ENCODE measurements around the gene ALLC.
"Not testable (repeated sequence)": the region's sequence is repeated elsewhere in the genome, so short reads cannot be mapped to it uniquely, and the experiment has no call there.

The ALLC gene

GRCh38 chr2:3657881-3658280, at the start of gene ALLC:
Gene ALLC (plus strand): TSS chr2:3658200. CDS start chr2:3671158, 12,958 bp downstream.
- DNase-seq (ENCODE audit: low read depth in 1 of 2, low spot score in 1 of 2), result no peak
- TF ChIP-seq JUND (IDR thresholded peaks at IDR 0.05; ENCODE audit: low read depth), result no peak
- in situ Hi-C loops (cut with HindIII; ENCODE audit: low pct_unique_long_range_greater_than_20kb, low sequenced_read_pairs), result no loop called here

- no peak for DNase-seq (ENCODE audit: low read depth in 1 of 2, low spot score in 1 of 2)
- in situ Hi-C loops (cut with HindIII; ENCODE audit: low pct_unique_long_range_greater_than_20kb, low sequenced_read_pairs), result no loop called here
- TF ChIP-seq JUND (IDR thresholded peaks at IDR 0.05; ENCODE audit: low read depth), result no peak
Measured at GRCh38 chr2:3608373-3609278, 49.4 kb upstream of the ALLC start.

GRCh38 chr2:3609279-3609673, 48.7 kb upstream of the ALLC start:
- in situ Hi-C loops (cut with HindIII; ENCODE audit: low pct_unique_long_range_greater_than_20kb, low sequenced_read_pairs); DNase-seq (ENCODE audit: low read depth in 1 of 2, low spot score in 1 of 2): not testable (repeated sequence)

DNA sequence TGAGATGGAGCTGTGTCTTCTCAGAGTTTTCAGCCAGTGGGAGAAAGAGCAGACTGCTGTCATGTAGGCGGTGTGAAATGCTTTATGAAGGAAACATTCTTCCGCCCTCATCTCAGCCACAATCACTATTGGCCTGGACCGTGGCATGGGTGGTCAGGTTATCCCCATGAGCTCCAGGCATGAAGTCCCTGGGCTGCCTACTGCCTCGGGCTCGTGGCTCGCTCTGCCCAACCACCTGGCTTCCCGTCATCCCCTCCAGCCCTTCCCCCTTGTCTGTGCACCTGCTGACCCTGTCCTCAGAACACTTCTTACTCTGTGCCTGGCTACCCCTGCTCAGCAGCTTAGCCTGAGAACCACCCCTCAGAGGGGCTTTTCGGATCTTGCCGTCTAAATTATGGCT, 47.6 kb upstream of the ALLC start:
- DNase-seq (ENCODE audit: low read depth in 1 of 2, low spot score in 1 of 2), result no peak
- in situ Hi-C loops (cut with HindIII; ENCODE audit: low pct_unique_long_range_greater_than_20kb, low sequenced_read_pairs), result no loop called here
- no peak for TF ChIP-seq JUND (IDR thresholded peaks at IDR 0.05; ENCODE audit: low read depth)

DNA sequence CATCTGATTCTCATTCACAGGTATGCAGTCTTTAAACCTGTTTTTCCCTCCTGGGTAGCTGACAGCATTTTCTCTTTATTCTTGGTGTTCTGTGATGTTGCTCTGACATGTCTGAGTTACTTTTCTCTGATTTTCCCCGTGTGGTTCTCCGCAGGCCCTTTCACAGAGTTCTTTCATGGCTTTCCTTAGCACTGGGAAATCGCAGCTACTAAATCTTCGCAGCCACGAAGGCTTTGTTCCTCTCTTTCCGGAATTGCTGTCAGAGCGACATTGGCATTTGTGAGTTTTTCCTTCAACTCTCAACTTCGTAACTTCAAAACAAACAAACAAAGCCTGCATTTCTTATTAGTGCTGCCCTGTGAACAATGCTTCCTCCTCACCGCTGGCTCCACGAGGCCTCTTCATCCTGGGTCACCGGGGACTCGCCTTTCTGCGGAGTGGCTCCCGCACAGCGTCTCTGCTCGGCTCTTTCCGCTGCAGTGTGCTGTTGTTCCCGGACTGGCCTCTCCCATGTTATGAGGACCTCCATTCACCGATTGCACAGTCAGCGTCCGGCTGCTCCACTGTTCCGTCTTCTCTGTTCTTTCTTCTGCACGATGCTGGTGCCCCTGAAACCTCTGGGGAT, 47.0 kb upstream of the ALLC start:
- in situ Hi-C loops (cut with HindIII; ENCODE audit: low pct_unique_long_range_greater_than_20kb, low sequenced_read_pairs), result no loop called here
- DNase-seq (ENCODE audit: low read depth in 1 of 2, low spot score in 1 of 2), result no peak
- no peak for TF ChIP-seq JUND (IDR thresholded peaks at IDR 0.05; ENCODE audit: low read depth)

- in situ Hi-C loops (cut with HindIII; ENCODE audit: low pct_unique_long_range_greater_than_20kb, low sequenced_read_pairs), result no loop called here
Measured at GRCh38 chr2:3611589-3611988, 46.4 kb upstream of the ALLC start.

GRCh38 chr2:3612639-3613523, 45.1 kb upstream of the ALLC start:
- DNase-seq (ENCODE audit: low read depth in 1 of 2, low spot score in 1 of 2), result no peak
- in situ Hi-C loops (cut with HindIII; ENCODE audit: low pct_unique_long_range_greater_than_20kb, low sequenced_read_pairs), result no loop called here
- no peak for TF ChIP-seq JUND (IDR thresholded peaks at IDR 0.05; ENCODE audit: low read depth)

More at GRCh38 chr2:3611589-3611988, 46.4 kb upstream of the ALLC start:
- DNase-seq (ENCODE audit: low read depth in 1 of 2, low spot score in 1 of 2), result no peak
- TF ChIP-seq JUND (IDR thresholded peaks at IDR 0.05; ENCODE audit: low read depth), result no peak

GRCh38 chr2:3613524-3613905, 44.5 kb upstream of the ALLC start:
- TF ChIP-seq JUND (IDR thresholded peaks at IDR 0.05; ENCODE audit: low read depth), result no peak
- no peak for DNase-seq (ENCODE audit: low read depth in 1 of 2, low spot score in 1 of 2)
- in situ Hi-C loops (cut with HindIII; ENCODE audit: low pct_unique_long_range_greater_than_20kb, low sequenced_read_pairs), result no loop called here

- in situ Hi-C loops (cut with HindIII; ENCODE audit: low pct_unique_long_range_greater_than_20kb, low sequenced_read_pairs); DNase-seq (ENCODE audit: low read depth in 1 of 2, low spot score in 1 of 2): not testable (repeated sequence)
Measured at GRCh38 chr2:3614743-3615142, 43.3 kb upstream of the ALLC start.

DNA sequence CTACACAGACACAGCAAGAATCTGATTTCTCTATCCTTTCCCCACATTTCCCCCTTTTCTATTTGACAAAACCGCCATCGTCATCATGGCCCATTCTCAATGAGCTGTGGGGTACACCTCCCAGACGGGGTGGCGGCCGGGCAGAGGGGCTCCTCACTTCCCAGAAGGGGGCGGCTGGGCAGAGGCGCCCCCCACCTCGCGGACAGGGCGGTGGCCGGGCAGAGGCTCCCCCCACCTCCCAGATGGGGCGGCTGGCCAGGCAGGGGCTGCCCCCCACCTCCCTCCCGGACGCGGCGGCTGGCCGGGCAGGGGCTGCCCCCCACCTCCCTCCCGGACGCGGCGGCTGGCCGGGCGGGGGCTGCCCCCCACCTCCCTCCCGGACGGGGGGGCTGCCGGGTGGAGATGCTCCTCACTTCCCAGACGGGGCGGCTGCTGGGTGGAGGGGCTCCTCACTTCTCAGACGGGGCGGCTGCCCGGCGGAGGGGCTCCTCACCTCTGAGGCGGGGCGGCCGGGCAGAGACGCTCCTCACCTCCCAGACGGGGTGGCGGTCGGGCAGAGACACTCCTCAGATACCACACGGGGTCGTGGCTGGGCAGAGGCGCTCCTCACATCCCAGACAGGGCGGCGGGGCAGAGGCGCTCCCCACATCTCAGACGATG, 42.3 kb upstream of the ALLC start:
- DNase-seq (ENCODE audit: low read depth in 1 of 2, low spot score in 1 of 2); in situ Hi-C loops (cut with HindIII; ENCODE audit: low pct_unique_long_range_greater_than_20kb, low sequenced_read_pairs): not testable (repeated sequence)

- DNase-seq (ENCODE audit: low read depth in 1 of 2, low spot score in 1 of 2); in situ Hi-C loops (cut with HindIII; ENCODE audit: low pct_unique_long_range_greater_than_20kb, low sequenced_read_pairs): not testable (repeated sequence)
Measured at GRCh38 chr2:3616435-3617197, 41.4 kb upstream of the ALLC start.
